ENCODE data around the gene IRX1.

GRCh38 chr5:3606121-3606831 is 10.6 kb downstream of the IRX1 start:
- TF ChIP-seq SP1 (IDR thresholded peaks at IDR 0.05; ENCODE audit: low read depth, low read length) (no peak), RAD21 (IDR thresholded peaks at IDR 0.05 in 1 of 2, conservative IDR thresholded peaks at IDR 0.05 in 1 of 2; ENCODE audit: low read depth in 2 of 2, low read length in 2 of 2) (no peak), CTCF (IDR thresholded peaks at IDR 0.05; ENCODE audit: control extremely low read depth in 1 of 3, insufficient read depth in 1 of 3, low read depth in 1 of 3, low read length in 3 of 3) (no peak)
